HepG2 (cell line): ENCODE data around the gene ASMT. TPM values are rescaled to one million over a fixed set of nuclear protein-coding genes. Genes with fewer than 3 reads are reported as not detected.

Source experiments
- AGO1 ChIP-seq: fragments of 200-400 bp; formaldehyde crosslinking; IDR thresholded peaks from 2 replicates; pipeline ENCODE4 v1.6.1; 2017; ENCODE audit warnings: mild to moderate bottlenecking, low read depth, low read length, moderate library complexity; ENCODE audit not compliant: poor library complexity, severe bottlenecking
- CAMTA2 ChIP-seq: sonication (generic); formaldehyde crosslinking; IDR thresholded peaks from 2 replicates; pipeline ENCODE4 v1.4.0; 2020; ENCODE audit warnings: mild to moderate bottlenecking, missing genetic modification reagents, borderline replicate concordance
- ELK4 ChIP-seq: sonication (generic); formaldehyde crosslinking; IDR thresholded peaks from 2 replicates; pipeline ENCODE4 v1.9.0; 2021; ENCODE audit warnings: missing genetic modification reagents, borderline replicate concordance
- KDM4B ChIP-seq: sonication (generic); formaldehyde crosslinking; IDR thresholded peaks from 2 replicates; pipeline ENCODE4 v1.4.0; 2020; ENCODE audit warnings: missing genetic modification reagents
- KDM5B ChIP-seq: sonication (generic); formaldehyde crosslinking; IDR thresholded peaks from 2 replicates; pipeline ENCODE4 v1.4.0; 2020; ENCODE audit warnings: missing genetic modification reagents, mild to moderate bottlenecking, borderline replicate concordance
- PHF8 ChIP-seq: sonication (generic); formaldehyde crosslinking; IDR thresholded peaks from 2 replicates; pipeline ENCODE4 v1.5.0; 2020; ENCODE audit warnings: missing genetic modification reagents
- POGK ChIP-seq: sonication (generic); formaldehyde crosslinking; conservative IDR thresholded peaks from 2 replicates; pipeline ENCODE4 v1.8.0; 2022; ENCODE audit warnings: mild to moderate bottlenecking, moderate library complexity, missing genetic modification reagents
- RBM39 ChIP-seq: fragments of 200-400 bp; formaldehyde crosslinking; IDR thresholded peaks from one replicate; pipeline ENCODE4 v1.6.1; 2018; ENCODE audit warnings: antibody characterized with exemption, mild to moderate bottlenecking, low read depth, low read length; ENCODE audit not compliant: poor library complexity, severe bottlenecking
- SNAI1 ChIP-seq: sonication (generic); formaldehyde crosslinking; IDR thresholded peaks from 2 replicates; pipeline ENCODE4 v1.5.0; 2020; ENCODE audit warnings: mild to moderate bottlenecking, missing genetic modification reagents, borderline replicate concordance
- ZFP90 ChIP-seq: sonication (generic); formaldehyde crosslinking; IDR thresholded peaks from 2 replicates; pipeline ENCODE4 v1.8.0; 2022; ENCODE audit warnings: missing genetic modification reagents, mild to moderate bottlenecking, inconsistent platforms, borderline replicate concordance
- ZNF619 ChIP-seq: sonication (generic); formaldehyde crosslinking; IDR thresholded peaks from 2 replicates; pipeline ENCODE4 v1.4.0; 2020; ENCODE audit warnings: mild to moderate bottlenecking, missing genetic modification reagents
- ZNF777 ChIP-seq: sonication (generic); formaldehyde crosslinking; IDR thresholded peaks from 2 replicates; pipeline ENCODE4 v1.4.0; 2020; ENCODE audit warnings: missing genetic modification reagents
- polyA plus RNA-seq, 8 experiments: library from polyadenylated mRNA; depleted of rRNA in 3 of 8; stranded (reverse) in 7 of 8; unstranded in 1 of 8; fragments of >200 nt; fragmentation: Illumina TruSeq in 4 of 8; extraction: Trizol in 4 of 8; gene quantifications; 2 replicates each; pipeline versions ENCODE4 v1.2.1 to v1.2.3, GENCODE V29; 2011 to 2016; ENCODE audit warnings: low read depth in 4 of 8, missing spikeins in 1 of 8, mixed read lengths in 1 of 8; ENCODE audit not compliant: insufficient read depth in 1 of 8
- total RNA-seq, 5 experiments: library from RNA; depleted of rRNA; stranded (reverse); fragments of >200 nt; fragmentation: Illumina TruSeq; extraction: Trizol; gene quantifications; 2 replicates each; pipeline ENCODE4 v1.2.3, GENCODE V29; 2016; ENCODE audit warnings: low read depth in 1 of 5
- TF ChIP-seq, protein P1 (sequence below): sonication (generic); formaldehyde crosslinking; conservative IDR thresholded peaks from 2 replicates; pipeline ENCODE4 v1.4.0; 2020; ENCODE audit warnings: mild to moderate bottlenecking, missing genetic modification reagents, moderate library complexity
- TF ChIP-seq, protein P2 (sequence below): IDR thresholded peaks from 2 replicates; pipeline ENCODE4 v1.4.0; 2020; ENCODE audit warnings: mild to moderate bottlenecking, missing genetic modification reagents

ASMT gene
- total and polyA plus RNA-seq, 2 of the 13 experiments (the other 11 are each of a cell fraction or from before 2014, with no cell fraction given), result 0.04 TPM; not detected in 1

DNA sequence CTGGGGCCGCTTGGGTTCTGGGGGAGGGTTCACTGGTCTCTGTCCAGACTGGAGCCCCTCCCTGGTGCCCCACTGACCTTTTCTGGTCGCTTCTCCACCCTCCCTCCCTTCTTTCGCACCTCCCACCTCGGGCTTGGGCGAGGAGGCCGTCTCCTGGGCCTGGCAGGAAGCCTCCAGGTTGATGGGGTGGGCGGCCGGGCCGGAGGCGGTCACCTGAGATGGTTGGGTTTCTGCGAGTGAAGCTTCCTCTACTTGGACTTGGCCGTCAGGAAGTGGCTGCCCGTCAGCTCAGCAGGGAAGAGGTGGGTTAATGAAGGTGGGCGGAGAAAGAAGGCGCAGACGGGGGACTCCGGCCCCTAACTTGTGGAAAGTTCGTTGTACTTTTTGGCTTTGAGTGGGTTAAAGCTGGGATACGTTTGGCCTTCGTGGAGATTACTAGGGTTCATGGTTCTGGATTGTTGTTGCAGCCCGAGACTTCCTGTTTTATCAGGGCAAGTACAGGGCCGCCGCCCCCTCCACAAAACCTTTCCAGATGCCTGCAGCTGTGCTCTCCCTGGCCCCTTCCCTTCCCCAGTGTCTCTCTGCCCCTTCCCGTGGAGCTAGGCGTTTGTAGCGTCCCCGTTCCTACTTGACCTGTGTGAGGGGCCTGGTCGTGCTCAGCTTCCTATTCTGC is 22.3 kb upstream of the ASMT start (continued):
- TF ChIP-seq RBM39, result peak; percentile 28
- no peak for TF ChIP-seq CAMTA2
- 0 out of 2 replicates have a peak, but pooled peaks have one; percentile 36 for TF ChIP-seq SNAI1 (CRISPR knock-in tag)
- 0 out of 2 replicates have a peak, but pooled peaks have one; percentile 28 for TF ChIP-seq ZNF619 (CRISPR knock-in tag)
- TF ChIP-seq KDM4B (CRISPR knock-in tag), result 0 out of 2 replicates have a peak, but pooled peaks have one; percentile 42
- peak; percentile 57; the same call in 1 of the 2 replicates for TF ChIP-seq PHF8 (CRISPR knock-in tag)
- no peak for TF ChIP-seq ELK4 (CRISPR knock-in tag)
- TF ChIP-seq, protein P1, sequence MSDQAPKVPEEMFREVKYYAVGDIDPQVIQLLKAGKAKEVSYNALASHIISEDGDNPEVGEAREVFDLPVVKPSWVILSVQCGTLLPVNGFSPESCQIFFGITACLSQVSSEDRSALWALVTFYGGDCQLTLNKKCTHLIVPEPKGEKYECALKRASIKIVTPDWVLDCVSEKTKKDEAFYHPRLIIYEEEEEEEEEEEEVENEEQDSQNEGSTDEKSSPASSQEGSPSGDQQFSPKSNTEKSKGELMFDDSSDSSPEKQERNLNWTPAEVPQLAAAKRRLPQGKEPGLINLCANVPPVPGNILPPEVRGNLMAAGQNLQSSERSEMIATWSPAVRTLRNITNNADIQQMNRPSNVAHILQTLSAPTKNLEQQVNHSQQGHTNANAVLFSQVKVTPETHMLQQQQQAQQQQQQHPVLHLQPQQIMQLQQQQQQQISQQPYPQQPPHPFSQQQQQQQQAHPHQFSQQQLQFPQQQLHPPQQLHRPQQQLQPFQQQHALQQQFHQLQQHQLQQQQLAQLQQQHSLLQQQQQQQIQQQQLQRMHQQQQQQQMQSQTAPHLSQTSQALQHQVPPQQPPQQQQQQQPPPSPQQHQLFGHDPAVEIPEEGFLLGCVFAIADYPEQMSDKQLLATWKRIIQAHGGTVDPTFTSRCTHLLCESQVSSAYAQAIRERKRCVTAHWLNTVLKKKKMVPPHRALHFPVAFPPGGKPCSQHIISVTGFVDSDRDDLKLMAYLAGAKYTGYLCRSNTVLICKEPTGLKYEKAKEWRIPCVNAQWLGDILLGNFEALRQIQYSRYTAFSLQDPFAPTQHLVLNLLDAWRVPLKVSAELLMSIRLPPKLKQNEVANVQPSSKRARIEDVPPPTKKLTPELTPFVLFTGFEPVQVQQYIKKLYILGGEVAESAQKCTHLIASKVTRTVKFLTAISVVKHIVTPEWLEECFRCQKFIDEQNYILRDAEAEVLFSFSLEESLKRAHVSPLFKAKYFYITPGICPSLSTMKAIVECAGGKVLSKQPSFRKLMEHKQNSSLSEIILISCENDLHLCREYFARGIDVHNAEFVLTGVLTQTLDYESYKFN (CRISPR knock-in tag), result peak; percentile 17; the same call in 1 of the 2 replicates
- TF ChIP-seq POGK (CRISPR knock-in tag), result no peak
- TF ChIP-seq ZNF777 (CRISPR knock-in tag), result peak; percentile 36; the same call in 1 of the 2 replicates
- TF ChIP-seq, protein P2, sequence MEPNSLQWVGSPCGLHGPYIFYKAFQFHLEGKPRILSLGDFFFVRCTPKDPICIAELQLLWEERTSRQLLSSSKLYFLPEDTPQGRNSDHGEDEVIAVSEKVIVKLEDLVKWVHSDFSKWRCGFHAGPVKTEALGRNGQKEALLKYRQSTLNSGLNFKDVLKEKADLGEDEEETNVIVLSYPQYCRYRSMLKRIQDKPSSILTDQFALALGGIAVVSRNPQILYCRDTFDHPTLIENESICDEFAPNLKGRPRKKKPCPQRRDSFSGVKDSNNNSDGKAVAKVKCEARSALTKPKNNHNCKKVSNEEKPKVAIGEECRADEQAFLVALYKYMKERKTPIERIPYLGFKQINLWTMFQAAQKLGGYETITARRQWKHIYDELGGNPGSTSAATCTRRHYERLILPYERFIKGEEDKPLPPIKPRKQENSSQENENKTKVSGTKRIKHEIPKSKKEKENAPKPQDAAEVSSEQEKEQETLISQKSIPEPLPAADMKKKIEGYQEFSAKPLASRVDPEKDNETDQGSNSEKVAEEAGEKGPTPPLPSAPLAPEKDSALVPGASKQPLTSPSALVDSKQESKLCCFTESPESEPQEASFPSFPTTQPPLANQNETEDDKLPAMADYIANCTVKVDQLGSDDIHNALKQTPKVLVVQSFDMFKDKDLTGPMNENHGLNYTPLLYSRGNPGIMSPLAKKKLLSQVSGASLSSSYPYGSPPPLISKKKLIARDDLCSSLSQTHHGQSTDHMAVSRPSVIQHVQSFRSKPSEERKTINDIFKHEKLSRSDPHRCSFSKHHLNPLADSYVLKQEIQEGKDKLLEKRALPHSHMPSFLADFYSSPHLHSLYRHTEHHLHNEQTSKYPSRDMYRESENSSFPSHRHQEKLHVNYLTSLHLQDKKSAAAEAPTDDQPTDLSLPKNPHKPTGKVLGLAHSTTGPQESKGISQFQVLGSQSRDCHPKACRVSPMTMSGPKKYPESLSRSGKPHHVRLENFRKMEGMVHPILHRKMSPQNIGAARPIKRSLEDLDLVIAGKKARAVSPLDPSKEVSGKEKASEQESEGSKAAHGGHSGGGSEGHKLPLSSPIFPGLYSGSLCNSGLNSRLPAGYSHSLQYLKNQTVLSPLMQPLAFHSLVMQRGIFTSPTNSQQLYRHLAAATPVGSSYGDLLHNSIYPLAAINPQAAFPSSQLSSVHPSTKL, result 0 out of 2 replicates have a peak, but pooled peaks have one; percentile 7
- 0 out of 2 replicates have a peak, but pooled peaks have one; percentile 20 for TF ChIP-seq ZFP90
- 0 out of 2 replicates have a peak, but pooled peaks have one; percentile 59 for TF ChIP-seq KDM5B (CRISPR knock-in tag)
- peak; percentile 94 for TF ChIP-seq AGO1
